ENCODE results near the gene ATP10A.

- TF ChIP-seq CTCF (IDR thresholded peaks at IDR 0.05) (no peak), POLR2A (IDR thresholded peaks at IDR 0.05) (no peak)
These were observed 175.9 kb downstream of the ATP10A start for GRCh38 chr15:25687276-25687675.

All from heart left ventricle (tissue), 13 donors.